ENCODE data around the gene SLC7A7. TPM values are rescaled to one million over a fixed set of nuclear protein-coding genes. Genes with fewer than 3 reads are reported as not detected.
"Not testable (repeated sequence)": the region's sequence is repeated elsewhere in the genome, so short reads cannot be mapped to it uniquely, and the experiment has no call there.

SLC7A7 gene
- total RNA-seq, 1 donor from 2014 or later = 5.6 TPM

GRCh38 chr14:22733829-22734228, 81.4 kb downstream of the SLC7A7 start:
- TF ChIP-seq CTCF (conservative IDR thresholded peaks at IDR 0.05; ENCODE audit: low read depth, low read length) = no peak
- no peak for DNase-seq (ENCODE audit: low read depth)
- no peak overlapping the region for H3K4me3 ChIP-seq (ENCODE audit: low read depth, low read length)

- H3K4me3 ChIP-seq (ENCODE audit: low read depth, low read length); DNase-seq (ENCODE audit: low read depth): not testable (repeated sequence)
Observed at GRCh38 chr14:22732062-22732461, 83.2 kb downstream of the SLC7A7 start.

- no peak overlapping the region for H3K4me3 ChIP-seq (ENCODE audit: low read depth, low read length)
- no peak for DNase-seq (ENCODE audit: low read depth)
- no peak for TF ChIP-seq CTCF (conservative IDR thresholded peaks at IDR 0.05; ENCODE audit: low read depth, low read length)
Observed at GRCh38 chr14:22726012-22726411, 89.2 kb downstream of the SLC7A7 start.

GRCh38 chr14:22725374-22725773, 89.9 kb downstream of the SLC7A7 start:
- not testable (repeated sequence) for H3K4me3 ChIP-seq (ENCODE audit: low read depth, low read length); DNase-seq (ENCODE audit: low read depth)

- not testable (repeated sequence) for H3K4me3 ChIP-seq (ENCODE audit: low read depth, low read length); DNase-seq (ENCODE audit: low read depth)
Observed at GRCh38 chr14:22724847-22725246, 90.4 kb downstream of the SLC7A7 start.

- no peak for TF ChIP-seq CTCF (conservative IDR thresholded peaks at IDR 0.05; ENCODE audit: low read depth, low read length)
- DNase-seq (ENCODE audit: low read depth) = no peak
- no peak overlapping the region for H3K4me3 ChIP-seq (ENCODE audit: low read depth, low read length)
Observed at GRCh38 chr14:22723815-22724214, 91.4 kb downstream of the SLC7A7 start.

Other genes starting within 250 kb of the SLC7A7 start
- 330 and 389 TPM in 2 replicates for gene DAD1, start 226.2 kb downstream of the SLC7A7 start, total RNA-seq
- 10.3 and 10.7 TPM in 2 replicates for gene ABHD4, start 217.1 kb downstream of the SLC7A7 start, total RNA-seq
- not detected in 2 replicates for gene OR6J1, start 171.1 kb downstream of the SLC7A7 start, total RNA-seq
- 99.2 and 109 TPM in 2 replicates for gene OXA1L, start 48.7 kb downstream of the SLC7A7 start, total RNA-seq
- 160 and 224 TPM in 2 replicates for gene MRPL52, start 14.5 kb upstream of the SLC7A7 start, total RNA-seq
- 224 and 227 TPM in 2 replicates for gene MMP14, start 21.1 kb upstream of the SLC7A7 start, total RNA-seq
- 82.5 and 102 TPM in 2 replicates for gene LRP10, start 56.3 kb upstream of the SLC7A7 start, total RNA-seq
- gene REM2, start 67.8 kb upstream of the SLC7A7 start, total RNA-seq = 0.17 and 0.80 TPM in 2 replicates
- 76.4 and 90.6 TPM in 2 replicates for gene RBM23, start 103.7 kb upstream of the SLC7A7 start, total RNA-seq
- gene PRMT5, start 113.9 kb upstream of the SLC7A7 start, total RNA-seq = 70.5 and 142 TPM in 2 replicates
- 40.0 and 70.5 TPM in 2 replicates for gene HAUS4, start 141.7 kb upstream of the SLC7A7 start, total RNA-seq
- 63.2 and 105 TPM in 2 replicates for gene AJUBA, start 167.1 kb upstream of the SLC7A7 start, total RNA-seq
- 6.0 and 9.4 TPM in 2 replicates for gene C14orf93, start 194.7 kb upstream of the SLC7A7 start, total RNA-seq
- 388 and 413 TPM in 2 replicates for gene PSMB5, start 219.5 kb upstream of the SLC7A7 start, total RNA-seq
- gene PSMB11, start 226.8 kb upstream of the SLC7A7 start, total RNA-seq = not detected in 2 replicates
- 11.1 and 17.7 TPM in 2 replicates for gene CDH24, start 242.1 kb upstream of the SLC7A7 start, total RNA-seq